PFSK-1 (cell line): ENCODE results near the gene OPRPN.

ENCODE experiments used
- FOXP2 ChIP-seq: optimal IDR thresholded peaks from 2 replicates; pipeline ENCODE3; 2011; ENCODE audit warnings: borderline replicate concordance, control low read depth, inconsistent platforms; ENCODE audit not compliant: insufficient read depth; ENCODE audit errors: extremely low read length, extremely low read depth
- POLR2AphosphoS5 ChIP-seq: IDR thresholded peaks from 2 replicates; pipeline ENCODE4 v1.6.1; 2012; ENCODE audit warnings: low read depth, mild to moderate bottlenecking, control low read depth, low read length, moderate library complexity
- REST ChIP-seq, 2 experiments: IDR thresholded peaks; 2 replicates each; pipeline versions ENCODE4 v1.6.1 to v1.8.0; 2011 to 2012; ENCODE audit warnings: low read depth in 2 of 2, low read length in 2 of 2, control low read depth in 1 of 2, inconsistent platforms in 1 of 2, mild to moderate bottlenecking in 1 of 2, moderate library complexity in 1 of 2; ENCODE audit not compliant: insufficient read depth in 1 of 2
- SIN3A ChIP-seq: IDR thresholded peaks from 2 replicates; pipeline ENCODE4 v1.6.1; 2012; ENCODE audit warnings: mild to moderate bottlenecking, low read length, moderate library complexity, borderline replicate concordance; ENCODE audit not compliant: insufficient read depth
- TAF1 ChIP-seq: IDR thresholded peaks from 2 replicates; pipeline ENCODE4 v1.6.1; 2012; ENCODE audit warnings: low read length, control low read depth, borderline replicate concordance; ENCODE audit not compliant: insufficient read depth

OPRPN gene

GRCh38 chr4:70365479-70365878, 32.3 kb upstream of the OPRPN start:
- TF ChIP-seq POLR2AphosphoS5: no peak
- no peak for TF ChIP-seq TAF1
- TF ChIP-seq SIN3A: no peak

GRCh38 chr4:70367813-70368212, 29.9 kb upstream of the OPRPN start:
- no peak for TF ChIP-seq REST (IDR thresholded peaks at IDR 0.05; ENCODE audit: insufficient read depth in 1 of 2, low read depth in 2 of 2, low read length in 2 of 2)
- TF ChIP-seq SIN3A: no peak
- no peak for TF ChIP-seq FOXP2

- TF ChIP-seq FOXP2 (no peak), TAF1 (no peak), REST (IDR thresholded peaks at IDR 0.05; ENCODE audit: insufficient read depth in 1 of 2, low read depth in 2 of 2, low read length in 2 of 2) (no peak), SIN3A (no peak), POLR2AphosphoS5 (no peak)
Measured at GRCh38 chr4:70371987-70372386, 25.8 kb upstream of the OPRPN start.

GRCh38 chr4:70372760-70373159, 25.0 kb upstream of the OPRPN start:
- TF ChIP-seq POLR2AphosphoS5 (no peak), TAF1 (no peak), FOXP2 (no peak), SIN3A (no peak), REST (IDR thresholded peaks at IDR 0.05; ENCODE audit: insufficient read depth in 1 of 2, low read depth in 2 of 2, low read length in 2 of 2) (no peak)

GRCh38 chr4:70380578-70380977, 17.2 kb upstream of the OPRPN start:
- no peak for TF ChIP-seq REST (IDR thresholded peaks at IDR 0.05; ENCODE audit: insufficient read depth in 1 of 2, low read depth in 2 of 2, low read length in 2 of 2)
- no peak for TF ChIP-seq TAF1
- no peak for TF ChIP-seq POLR2AphosphoS5
- TF ChIP-seq SIN3A: no peak
- TF ChIP-seq FOXP2: no peak
